ENCODE results near the gene GRIK1.

GRIK1 gene

GRCh38 chr21:29529139-29529538 is 410.7 kb downstream of the GRIK1 start:
- no peak for DNase-seq (ENCODE audit: low spot score)

GRCh38 chr21:29526545-29526944 is 413.3 kb downstream of the GRIK1 start:
- DNase-seq (ENCODE audit: low spot score) = no peak

DNA sequence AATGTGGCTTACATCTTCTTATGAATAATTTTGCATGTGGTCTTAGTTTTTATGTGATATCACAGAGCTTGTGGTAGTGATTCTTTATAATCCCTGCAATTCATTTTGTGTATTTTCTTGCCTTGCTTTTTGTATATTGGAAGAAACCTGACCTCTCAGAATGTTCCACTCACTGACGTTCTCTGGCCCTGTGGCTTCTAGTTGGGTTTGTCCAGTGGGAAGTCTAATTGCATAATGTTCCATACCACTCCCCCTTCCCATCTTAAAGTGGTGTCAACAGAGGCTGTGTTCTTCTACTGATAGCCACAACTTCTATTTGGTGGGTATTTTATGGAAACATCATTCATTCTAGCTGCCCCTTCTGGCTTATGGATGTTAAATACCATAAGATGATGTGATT is 415.7 kb downstream of the GRIK1 start:
- DNase-seq (ENCODE audit: low spot score) = no peak

GRCh38 chr21:29523646-29524045 is 416.1 kb downstream of the GRIK1 start:
- DNase-seq (ENCODE audit: low spot score) = no peak

GRCh38 chr21:29521872-29522271 is 417.9 kb downstream of the GRIK1 start:
- peak; percentile 25 for DNase-seq (ENCODE audit: low spot score)

DNA sequence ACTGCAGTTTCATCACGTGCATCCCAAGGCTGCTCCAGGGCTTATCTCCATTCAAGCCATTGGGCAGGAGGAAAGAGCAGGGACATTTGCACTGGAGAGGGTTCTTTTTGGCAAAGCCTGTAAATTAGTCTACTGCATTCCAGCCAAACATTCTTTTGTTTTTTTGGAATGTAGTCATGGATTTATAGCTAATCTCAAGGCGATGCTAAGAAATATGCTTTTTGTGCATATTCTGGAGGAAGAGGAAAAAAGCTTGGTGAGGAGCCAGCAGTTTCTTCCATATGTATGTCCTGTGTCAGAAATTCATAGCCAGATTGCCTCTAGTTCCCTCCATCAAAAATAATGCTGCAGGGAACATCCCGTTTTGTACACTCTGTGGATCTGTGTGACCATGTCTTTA is 419.6 kb downstream of the GRIK1 start:
- DNase-seq (ENCODE audit: low spot score) = no peak

DNA sequence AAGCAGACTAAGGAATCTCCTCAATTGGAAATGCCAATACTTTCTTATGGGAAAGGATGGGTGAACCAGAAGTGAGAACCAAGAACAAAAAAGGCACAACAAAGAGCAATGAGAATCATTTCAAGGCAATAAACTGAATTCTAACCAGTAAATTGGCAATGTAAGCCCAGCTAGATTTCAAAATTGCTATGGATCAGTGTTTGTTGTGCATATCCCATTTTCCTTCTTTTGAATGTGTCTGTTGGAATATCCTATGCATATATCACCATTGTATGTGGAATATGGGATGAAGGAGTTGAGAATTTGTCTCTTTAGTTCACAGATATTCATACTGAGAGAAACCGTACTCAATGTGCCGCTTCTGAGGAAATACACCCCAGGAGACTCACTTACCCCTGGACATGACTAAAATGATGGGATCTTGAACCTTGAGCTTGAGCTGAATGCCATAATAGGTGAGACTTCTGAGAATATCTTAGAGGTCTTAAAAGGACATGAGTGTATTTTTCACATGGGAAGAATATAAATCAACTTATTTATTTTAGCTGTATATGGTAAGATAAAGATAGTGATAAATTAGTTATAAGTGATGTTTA is 425.0 kb downstream of the GRIK1 start:
- DNase-seq (ENCODE audit: low spot score) = no peak

GRCh38 chr21:29513535-29513934 is 426.3 kb downstream of the GRIK1 start:
- no peak for DNase-seq (ENCODE audit: low spot score)

DNA sequence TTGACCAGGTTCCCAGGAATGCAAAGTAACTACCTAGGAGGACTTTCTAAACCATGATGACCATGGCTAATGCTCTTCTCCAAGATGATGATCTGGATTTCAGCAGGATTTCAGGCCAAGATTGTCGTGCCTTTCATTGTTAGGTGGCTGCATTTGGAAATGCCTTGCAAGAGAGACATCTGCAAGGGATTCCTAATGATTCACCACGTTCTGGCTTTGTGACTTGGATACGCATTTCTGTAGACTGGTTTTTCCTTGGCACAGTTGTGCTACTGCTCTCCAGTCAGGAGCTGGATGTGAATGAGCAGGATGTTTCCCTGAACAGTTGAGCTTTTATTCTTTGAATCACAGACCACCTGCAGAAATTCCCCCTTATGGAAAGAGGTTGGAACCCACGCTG is 428.7 kb downstream of the GRIK1 start:
- peak; percentile 47 for DNase-seq (ENCODE audit: low spot score)

- DNase-seq (ENCODE audit: low spot score) = no peak
These were observed 430.7 kb downstream of the GRIK1 start for GRCh38 chr21:29509121-29509520.

DNA sequence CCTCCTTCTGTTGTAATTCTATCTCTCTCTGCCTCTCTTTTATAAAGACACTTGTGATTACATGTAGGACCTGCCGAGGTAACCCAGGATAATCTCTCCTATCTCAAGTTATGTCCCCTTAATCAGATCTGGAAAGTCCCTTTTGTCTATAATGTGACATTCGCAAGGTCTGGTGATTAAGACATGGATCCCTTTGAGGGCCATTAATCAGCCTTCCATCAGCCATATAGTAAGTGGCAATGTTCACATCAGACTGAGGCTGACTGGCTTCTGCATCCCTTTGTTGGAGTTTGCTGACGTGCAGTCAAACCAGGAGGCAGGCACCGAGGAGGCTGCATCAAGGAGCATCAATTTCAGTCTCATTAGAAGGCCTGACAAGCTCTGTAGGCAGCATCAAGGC is 431.5 kb downstream of the GRIK1 start:
- no peak for DNase-seq (ENCODE audit: low spot score)

DNA sequence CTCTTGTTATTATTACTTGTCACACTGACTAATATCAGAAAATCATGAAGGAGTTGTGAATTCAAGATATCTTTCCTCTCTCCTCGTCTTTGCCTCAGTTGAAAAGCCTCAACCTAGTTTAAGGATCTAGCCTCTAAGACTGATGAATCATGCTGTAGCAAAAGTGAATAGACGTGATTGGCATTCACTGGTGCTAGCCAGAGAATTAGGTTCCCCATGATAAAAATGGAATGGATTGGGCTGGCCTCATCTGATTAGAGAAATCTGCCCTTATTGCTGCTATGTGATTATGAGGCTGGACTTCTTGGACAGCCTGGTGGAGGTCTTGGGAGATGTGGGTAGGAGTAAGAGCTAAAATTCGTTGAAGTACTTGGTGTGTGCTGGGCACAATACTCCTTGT is 432.8 kb downstream of the GRIK1 start:
- no peak for DNase-seq (ENCODE audit: low spot score)

DNA sequence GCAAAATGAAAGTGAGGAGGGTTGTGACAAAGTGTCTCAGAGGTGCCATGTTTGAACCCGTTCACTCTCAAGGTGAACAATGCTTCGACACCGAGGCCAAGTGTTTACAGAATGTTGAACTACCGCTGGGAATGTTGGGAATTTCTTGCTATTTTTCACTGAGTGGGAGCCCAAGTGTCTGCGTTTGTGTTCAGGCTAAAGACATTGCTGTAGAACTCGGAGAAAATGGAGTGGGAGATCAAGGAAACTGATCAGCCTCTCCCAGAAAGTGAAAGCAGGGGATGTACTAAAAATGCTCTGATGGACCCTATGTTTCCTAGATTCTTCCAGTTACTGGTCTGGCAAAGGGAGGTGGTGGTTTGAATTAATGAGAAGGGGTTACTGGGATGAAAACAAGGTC is 433.6 kb downstream of the GRIK1 start:
- DNase-seq (ENCODE audit: low spot score) = no peak

DNA sequence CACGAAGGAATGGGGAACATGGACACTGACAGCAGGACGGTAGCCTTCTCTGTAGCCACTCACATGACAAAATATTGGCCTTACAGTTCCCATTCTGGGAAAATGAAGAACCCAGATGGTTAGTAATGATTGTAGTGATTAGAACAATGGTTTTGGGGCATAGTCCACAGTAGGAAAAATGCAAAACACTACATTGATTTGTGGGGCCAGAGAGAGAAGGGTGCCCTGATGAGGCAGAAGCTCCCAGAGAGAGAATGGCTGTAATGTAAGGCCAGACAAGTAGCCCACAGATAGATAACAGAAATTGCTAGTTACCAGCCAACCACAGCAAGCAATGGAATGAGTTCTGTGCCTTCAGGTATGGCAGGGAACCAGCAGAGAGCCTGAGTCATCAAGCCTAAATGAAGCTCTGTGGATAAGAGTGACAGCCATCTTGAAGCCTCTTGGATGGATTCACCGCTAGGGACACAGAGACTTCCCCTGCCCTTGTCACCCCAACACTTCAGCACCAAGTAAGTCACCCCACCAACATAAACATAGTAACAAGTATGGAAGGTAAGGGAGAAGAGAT is 435.0 kb downstream of the GRIK1 start:
- no peak for DNase-seq (ENCODE audit: low spot score)

- DNase-seq (ENCODE audit: low spot score) = no peak
These were observed 438.3 kb downstream of the GRIK1 start for GRCh38 chr21:29501451-29501850.

- peak; percentile 26 for DNase-seq (ENCODE audit: low spot score)
These were observed 440.0 kb downstream of the GRIK1 start for GRCh38 chr21:29499734-29500343.

DNA sequence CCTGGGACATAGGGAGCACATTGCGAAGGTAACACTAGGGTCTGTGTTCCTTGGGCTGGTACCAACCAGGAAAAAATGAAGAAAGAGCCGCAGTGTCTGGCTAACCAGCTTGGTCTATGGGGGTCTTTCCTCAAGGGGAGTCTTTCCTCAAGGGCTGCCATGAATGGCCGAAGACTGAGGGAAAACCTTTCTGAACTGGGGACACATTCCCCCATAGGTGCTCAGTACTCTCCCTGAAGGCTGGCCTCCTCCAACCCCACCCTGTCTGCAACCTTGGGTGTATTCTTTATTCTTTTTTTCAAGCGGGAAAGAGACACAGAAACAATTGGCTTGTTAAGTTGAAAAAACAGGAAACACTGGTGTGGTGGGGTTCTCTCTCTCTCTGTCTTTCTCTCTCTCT is 440.6 kb downstream of the GRIK1 start:
- no peak for DNase-seq (ENCODE audit: low spot score)

DNA sequence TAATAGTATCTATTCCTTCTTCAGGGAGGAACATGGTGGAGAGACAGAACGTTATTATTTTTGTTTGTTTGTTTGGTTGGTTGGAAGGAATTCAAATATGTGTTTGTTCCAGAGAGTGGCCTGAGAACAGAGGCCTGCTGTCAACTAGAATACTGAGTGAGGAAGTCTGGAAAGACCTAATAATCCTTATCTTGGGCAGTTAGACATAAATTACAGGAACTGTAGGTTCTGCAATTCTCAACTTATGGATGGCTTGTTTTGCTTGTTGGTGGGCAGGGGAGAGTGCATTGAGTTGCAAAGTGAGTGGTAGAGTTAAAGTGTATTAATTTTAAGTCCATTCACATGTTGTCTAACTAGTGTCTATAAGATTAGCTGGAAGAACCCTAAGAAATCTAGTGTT is 443.5 kb downstream of the GRIK1 start:
- DNase-seq (ENCODE audit: low spot score) = no peak

GRCh38 chr21:29490016-29490415 is 449.8 kb downstream of the GRIK1 start:
- no peak for DNase-seq (ENCODE audit: low spot score)

DNA sequence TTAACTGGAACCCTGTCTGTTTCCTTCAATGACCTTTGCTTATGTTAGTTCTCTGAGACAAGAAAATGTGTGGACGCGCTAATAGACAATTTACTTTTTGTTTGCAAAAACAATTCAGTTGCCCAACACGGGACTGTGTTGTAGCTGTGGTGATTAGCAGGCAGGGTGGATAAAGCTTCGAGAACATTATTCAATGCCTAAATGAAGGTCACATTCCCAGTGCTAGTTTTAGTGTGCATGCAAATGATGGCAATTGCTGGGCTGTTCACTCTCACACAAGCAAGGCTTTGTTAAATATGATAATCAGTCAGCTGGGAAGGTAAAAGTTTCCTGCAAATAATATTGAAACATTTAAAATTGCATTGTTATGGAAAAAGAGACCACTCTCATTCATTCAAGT is 452.6 kb downstream of the GRIK1 start:
- DNase-seq (ENCODE audit: low spot score) = peak; percentile 78

All from Ammon's horn (tissue), 1 donor.